ENCODE measurements around the gene INVS. TPM values are rescaled to one million over a fixed set of nuclear protein-coding genes. Genes with fewer than 3 reads are reported as not detected.

Gene INVS
- total and polyA plus RNA-seq, 2 experiments from 2014 or later = 8.5 to 17.0 TPM

- Histone ChIP-seq H3K9ac (no peak overlapping the region), H2AFZ (no peak overlapping the region), H3K4me1 (ENCODE audit: insufficient read depth) (peaks cover 18% of the 10 kb centered on the region), H3K9me3 (ENCODE audit: low read depth) (no peaks in the 10 kb centered on the region), H3K79me2 (ENCODE audit: insufficient read depth) (peaks cover 95% of the 10 kb centered on the region), H3K27me3 (replicated peaks; ENCODE audit: insufficient read depth) (no peaks in the 10 kb centered on the region), H3F3A (ENCODE audit: insufficient read depth) (peaks cover 6% of the 10 kb centered on the region; the same call in 1 of the 2 replicates), H4K20me1 (ENCODE audit: insufficient read depth) (peaks cover 51% of the 10 kb centered on the region; the same call in 1 of the 2 replicates), H3K4me2 (ENCODE audit: unreplicated experiment) (no peak overlapping the region), H3K9me2 (ENCODE audit: insufficient read depth) (no peaks in the 10 kb centered on the region), H3K36me3 (ENCODE audit: low read depth) (no peaks in the 10 kb centered on the region), H3K4me3 (no peak overlapping the region), H3K27ac (no peak overlapping the region)
- no peak for TF ChIP-seq EZH2phosphoT487 (IDR thresholded peaks at IDR 0.05; ENCODE audit: insufficient read depth, low read depth)
- no peak for TF ChIP-seq EZH2 (IDR thresholded peaks at IDR 0.05; ENCODE audit: insufficient read depth, poor library complexity, severe bottlenecking)
- in situ Hi-C loops (cut with MboI) = no loop called here
- DNase-seq = no peak
- 89% methylated on average over 1 of the region's 1 CpG for WGBS, 2 experiments (ENCODE audit: low coverage in 1 of 2, low lambda C conversion rate in 2 of 2, missing lambda C conversion rate in 2 of 2)
Measured at GRCh38 chr9:100084128-100084453, 15.0 kb upstream of the INVS start.

GRCh38 chr9:100084734-100085133 is 14.3 kb upstream of the INVS start:
- no peak overlapping the region for H3K27ac ChIP-seq
- H3K9me3 ChIP-seq (ENCODE audit: low read depth) = no peaks in the 10 kb centered on the region
- no peaks in the 10 kb centered on the region for H3K36me3 ChIP-seq (ENCODE audit: low read depth)
- H3K27me3 ChIP-seq (replicated peaks; ENCODE audit: insufficient read depth) = no peaks in the 10 kb centered on the region
- peaks cover 97% of the 10 kb centered on the region for H3K79me2 ChIP-seq (ENCODE audit: insufficient read depth)
- H3K4me3 ChIP-seq = no peak overlapping the region
- TF ChIP-seq EZH2 (IDR thresholded peaks at IDR 0.05; ENCODE audit: insufficient read depth, poor library complexity, severe bottlenecking) (no peak), EZH2phosphoT487 (IDR thresholded peaks at IDR 0.05; ENCODE audit: insufficient read depth, low read depth) (no peak)
- WGBS, 2 experiments (ENCODE audit: low coverage in 1 of 2, low lambda C conversion rate in 2 of 2, missing lambda C conversion rate in 2 of 2) = 97% methylated on average over 5 of the region's 5 CpGs
- no peak for DNase-seq
- no peaks in the 10 kb centered on the region for H3K9me2 ChIP-seq (ENCODE audit: insufficient read depth)
- peaks cover 8% of the 10 kb centered on the region; the same call in 1 of the 2 replicates for H3F3A ChIP-seq (ENCODE audit: insufficient read depth)
- H2AFZ ChIP-seq = no peak overlapping the region
- H4K20me1 ChIP-seq (ENCODE audit: insufficient read depth) = peaks cover 51% of the 10 kb centered on the region; the same call in 1 of the 2 replicates
- H3K4me1 ChIP-seq (ENCODE audit: insufficient read depth) = peaks cover 25% of the 10 kb centered on the region
- no peak overlapping the region for H3K9ac ChIP-seq
- in situ Hi-C loops (cut with MboI) = no loop called here
- H3K4me2 ChIP-seq (ENCODE audit: unreplicated experiment) = no peak overlapping the region

GRCh38 chr9:100086097-100086635 is 12.9 kb upstream of the INVS start:
- Histone ChIP-seq H3K27me3 (replicated peaks; ENCODE audit: insufficient read depth) (no peaks in the 10 kb centered on the region), H3K79me2 (ENCODE audit: insufficient read depth) (peaks cover 99% of the 10 kb centered on the region), H3K4me3 (no peak overlapping the region), H3K4me2 (ENCODE audit: unreplicated experiment) (no peak overlapping the region), H3K4me1 (ENCODE audit: insufficient read depth) (peaks cover 30% of the 10 kb centered on the region), H4K20me1 (ENCODE audit: insufficient read depth) (peaks cover 54% of the 10 kb centered on the region; the same call in 1 of the 2 replicates), H3K9me3 (ENCODE audit: low read depth) (no peaks in the 10 kb centered on the region), H3K27ac (no peak overlapping the region), H3K9ac (no peak overlapping the region), H3F3A (ENCODE audit: insufficient read depth) (peaks cover 13% of the 10 kb centered on the region; the same call in 1 of the 2 replicates), H3K36me3 (ENCODE audit: low read depth) (no peaks in the 10 kb centered on the region), H2AFZ (no peak overlapping the region), H3K9me2 (ENCODE audit: insufficient read depth) (no peaks in the 10 kb centered on the region)
- TF ChIP-seq EZH2phosphoT487 (IDR thresholded peaks at IDR 0.05; ENCODE audit: insufficient read depth, low read depth) (no peak), EZH2 (IDR thresholded peaks at IDR 0.05; ENCODE audit: insufficient read depth, poor library complexity, severe bottlenecking) (no peak)
- WGBS, 2 experiments (ENCODE audit: low coverage in 1 of 2, low lambda C conversion rate in 2 of 2, missing lambda C conversion rate in 2 of 2) = 98% methylated on average over 3 of the region's 3 CpGs
- in situ Hi-C loops (cut with MboI) = no loop called here
- DNase-seq = no peak

GRCh38 chr9:100087218-100087617 is 11.8 kb upstream of the INVS start:
- Histone ChIP-seq H3F3A (ENCODE audit: insufficient read depth) (peaks cover 13% of the 10 kb centered on the region; the same call in 1 of the 2 replicates), H3K4me3 (no peak overlapping the region), H3K36me3 (ENCODE audit: low read depth) (no peaks in the 10 kb centered on the region), H3K27me3 (replicated peaks; ENCODE audit: insufficient read depth) (no peaks in the 10 kb centered on the region), H3K9ac (no peak overlapping the region), H3K27ac (no peak overlapping the region), H3K4me2 (ENCODE audit: unreplicated experiment) (no peak overlapping the region), H4K20me1 (ENCODE audit: insufficient read depth) (peaks cover 53% of the 10 kb centered on the region; the same call in 1 of the 2 replicates), H3K9me3 (ENCODE audit: low read depth) (no peaks in the 10 kb centered on the region), H3K79me2 (ENCODE audit: insufficient read depth) (peaks cover 100% of the 10 kb centered on the region), H3K9me2 (ENCODE audit: insufficient read depth) (no peaks in the 10 kb centered on the region), H3K4me1 (ENCODE audit: insufficient read depth) (peaks cover 30% of the 10 kb centered on the region), H2AFZ (no peak overlapping the region)
- DNase-seq = no peak
- 82 to 86% methylated on average over 1 of the region's 1 CpG for WGBS, 2 experiments (ENCODE audit: low coverage in 1 of 2, low lambda C conversion rate in 2 of 2, missing lambda C conversion rate in 2 of 2)
- in situ Hi-C loops (cut with MboI) = no loop called here
- TF ChIP-seq EZH2phosphoT487 (IDR thresholded peaks at IDR 0.05; ENCODE audit: insufficient read depth, low read depth) = no peak

Measured in GM23248 (cell line).